ENCODE measurements around the gene HEMGN. TPM values are rescaled to one million over a fixed set of nuclear protein-coding genes. Genes with fewer than 3 reads are reported as not detected.

HEMGN gene
- total and polyA plus RNA-seq, 10 of the 15 experiments (the other 5 are each of a cell fraction or from before 2014, with no cell fraction given), result 0.03 to 0.28 (median 0.09) TPM; not detected in 4

GRCh38 chr9:97880336-97880735 is 57.6 kb downstream of the HEMGN start:
- Histone ChIP-seq H3K4me3 (no peak overlapping the region), H3K4me2 (ENCODE audit: control insufficient read depth, insufficient read depth) (no peak overlapping the region), H3K9me3 (replicated peaks; ENCODE audit: control insufficient read depth, insufficient read depth, low read length) (no peaks in the 10 kb centered on the region), H3K36me3 (ENCODE audit: control insufficient read depth in 2 of 2, insufficient read depth in 2 of 2, low read length in 1 of 2) (no peaks in the 10 kb centered on the region), H3K9ac (ENCODE audit: control insufficient read depth, insufficient read depth, low read length) (no peak overlapping the region), H3K27me3 (replicated peaks in 1 of 2; ENCODE audit: control insufficient read depth in 2 of 2, insufficient read depth in 2 of 2, low read length in 1 of 2) (no peaks in the 10 kb centered on the region; a peak in 1 of 4 replicates), H3K79me2 (ENCODE audit: control insufficient read depth, insufficient read depth, low read length) (no peaks in the 10 kb centered on the region), H4K20me1 (ENCODE audit: control insufficient read depth, insufficient read depth) (no peaks in the 10 kb centered on the region), H3K27ac (ENCODE audit: control insufficient read depth, insufficient read depth) (no peak overlapping the region), H2AFZ (ENCODE audit: control insufficient read depth, low read depth, low read length) (no peak overlapping the region), H3K4me1 (ENCODE audit: control insufficient read depth, insufficient read depth, low read length) (no peaks in the 10 kb centered on the region)
- no peak for DNase-seq (ENCODE audit: low read depth, low spot score)
- SMC1A ChIA-PET (ENCODE audit: uncharacterized antibody, unreplicated experiment), result no interaction called here
- intact Hi-C loops (cut with micrococcal nuclease; ENCODE audit: unreplicated experiment), result no loop called here
- no peak for FAIRE-seq
- in situ Hi-C loops (cut with MboI), result no loop called here
- ATAC-seq, result no peak
- RAD21 ChIA-PET (ENCODE audit: unreplicated experiment), result no interaction called here
- CTCF ChIA-PET, result interaction anchor here (1.4 to 3.2 kb wide), 2 partner anchors 10 to 114 kb away, joined by 4 to 16 read pairs; no protein-coding TSS in a partner anchor
- POLR2A ChIA-PET, result no interaction called here
- TF ChIP-seq HDGF (IDR thresholded peaks at IDR 0.05) (no peak), CHD2 (IDR thresholded peaks at IDR 0.05; ENCODE audit: borderline replicate concordance, low read depth, low read length) (no peak), SP1 (IDR thresholded peaks at IDR 0.05; ENCODE audit: low read depth, low read length) (no peak), DPF2 (IDR thresholded peaks at IDR 0.05) (no peak), TBL1XR1 (IDR thresholded peaks at IDR 0.05; ENCODE audit: low read depth, low read length) (no peak)
- no TSS peak for BruUV-seq (replicated peaks)
- WGBS (ENCODE audit: insufficient coverage, insufficient replicate concordance, low lambda C conversion rate, missing lambda C conversion rate), result 76% methylated on average over 4 of the region's 4 CpGs

Small RNA genes lying within 50 kb of the gene (small RNA-seq; reads per million reads assigned to genes)
- gene RF00019, result not detected

Other genes with a start within 250 kb of the HEMGN start
- 10.4 and 11.7 TPM in 2 replicates for gene XPA, start 240.8 kb downstream of the HEMGN start, total RNA-seq (2014; rRNA removed)
- gene XPA, start 240.8 kb downstream of the HEMGN start, total RNA-seq (2014; rRNA removed; fragmentation: Illumina TruSeq; extraction: Trizol), result 15.5 and 17.3 TPM in 2 replicates
- gene XPA, start 240.8 kb downstream of the HEMGN start, total RNA-seq (2021), result 10.4 and 10.8 TPM in 2 replicates
- gene XPA, start 240.8 kb downstream of the HEMGN start, polyA plus RNA-seq (2011; rRNA removed), result 6.2 and 11.6 TPM in 2 replicates
- gene XPA, start 240.8 kb downstream of the HEMGN start, polyA plus RNA-seq (2014; fragmentation: Illumina TruSeq; extraction: Trizol), result 14.6 and 15.7 TPM in 2 replicates
- gene XPA, start 240.8 kb downstream of the HEMGN start, polyA plus RNA-seq (2014; fragmentation: Nextera tagmentation; extraction: Ambion mirVana), result 10 to 100 TPM in 1 of 2 experiments, 1 to 10 TPM in 1; 7.1 to 11.2 TPM
- 13.4 and 16.9 TPM in 2 replicates for gene XPA, start 240.8 kb downstream of the HEMGN start, polyA plus RNA-seq (2014; rRNA removed)
- 10 to 100 TPM; 18.9 to 19.9 TPM for gene XPA, start 240.8 kb downstream of the HEMGN start, polyA plus RNA-seq (2016; fragmentation: Nextera tagmentation; extraction: Ambion mirVana)
- not detected in 2 replicates for gene FOXE1, start 84.9 kb downstream of the HEMGN start, total RNA-seq (2014; rRNA removed)
- gene FOXE1, start 84.9 kb downstream of the HEMGN start, total RNA-seq (2014; rRNA removed; fragmentation: Illumina TruSeq; extraction: Trizol), result not detected in 2 replicates
- not detected in 2 replicates for gene FOXE1, start 84.9 kb downstream of the HEMGN start, total RNA-seq (2021)
- gene FOXE1, start 84.9 kb downstream of the HEMGN start, polyA plus RNA-seq (2011; rRNA removed), result not detected in 2 replicates
- gene FOXE1, start 84.9 kb downstream of the HEMGN start, polyA plus RNA-seq (2014; fragmentation: Illumina TruSeq; extraction: Trizol), result not detected in 2 replicates
- not detected for gene FOXE1, start 84.9 kb downstream of the HEMGN start, polyA plus RNA-seq (2014; fragmentation: Nextera tagmentation; extraction: Ambion mirVana)
- gene FOXE1, start 84.9 kb downstream of the HEMGN start, polyA plus RNA-seq (2014; rRNA removed), result not detected in 2 replicates
- not detected for gene FOXE1, start 84.9 kb downstream of the HEMGN start, polyA plus RNA-seq (2016; fragmentation: Nextera tagmentation; extraction: Ambion mirVana)
- gene TRMO, start 15.7 kb downstream of the HEMGN start, total RNA-seq (2014; rRNA removed), result 17.8 and 20.3 TPM in 2 replicates
- gene TRMO, start 15.7 kb downstream of the HEMGN start, total RNA-seq (2014; rRNA removed; fragmentation: Illumina TruSeq; extraction: Trizol), result 20.9 and 21.0 TPM in 2 replicates
- gene TRMO, start 15.7 kb downstream of the HEMGN start, total RNA-seq (2021), result 12.7 and 13.9 TPM in 2 replicates
- 19.2 and 23.0 TPM in 2 replicates for gene TRMO, start 15.7 kb downstream of the HEMGN start, polyA plus RNA-seq (2011; rRNA removed)
- gene TRMO, start 15.7 kb downstream of the HEMGN start, polyA plus RNA-seq (2014; fragmentation: Illumina TruSeq; extraction: Trizol), result 23.6 and 24.4 TPM in 2 replicates
- 1 to 10 TPM; 5.8 to 7.7 TPM for gene TRMO, start 15.7 kb downstream of the HEMGN start, polyA plus RNA-seq (2014; fragmentation: Nextera tagmentation; extraction: Ambion mirVana)
- gene TRMO, start 15.7 kb downstream of the HEMGN start, polyA plus RNA-seq (2014; rRNA removed), result 14.4 and 15.6 TPM in 2 replicates
- gene TRMO, start 15.7 kb downstream of the HEMGN start, polyA plus RNA-seq (2016; fragmentation: Nextera tagmentation; extraction: Ambion mirVana), result 10 to 100 TPM; 11.9 to 15.0 TPM
- gene ANP32B, start 45.2 kb upstream of the HEMGN start, total RNA-seq (2014; rRNA removed), result 20.4 and 24.5 TPM in 2 replicates
- gene ANP32B, start 45.2 kb upstream of the HEMGN start, total RNA-seq (2014; rRNA removed; fragmentation: Illumina TruSeq; extraction: Trizol), result 34.4 and 41.8 TPM in 2 replicates
- gene ANP32B, start 45.2 kb upstream of the HEMGN start, total RNA-seq (2021), result 239 and 244 TPM in 2 replicates
- 79.8 and 96.4 TPM in 2 replicates for gene ANP32B, start 45.2 kb upstream of the HEMGN start, polyA plus RNA-seq (2011; rRNA removed)
- 419 and 544 TPM in 2 replicates for gene ANP32B, start 45.2 kb upstream of the HEMGN start, polyA plus RNA-seq (2014; fragmentation: Illumina TruSeq; extraction: Trizol)
- gene ANP32B, start 45.2 kb upstream of the HEMGN start, polyA plus RNA-seq (2014; fragmentation: Nextera tagmentation; extraction: Ambion mirVana), result 100 to 1,000 TPM in 1 of 2 experiments, 10 to 100 TPM in 1; 85.9 to 204 TPM
- gene ANP32B, start 45.2 kb upstream of the HEMGN start, polyA plus RNA-seq (2014; rRNA removed), result 138 and 143 TPM in 2 replicates
- gene ANP32B, start 45.2 kb upstream of the HEMGN start, polyA plus RNA-seq (2016; fragmentation: Nextera tagmentation; extraction: Ambion mirVana), result 100 to 1,000 TPM; 272 to 284 TPM
- gene NANS, start 118.6 kb upstream of the HEMGN start, total RNA-seq (2014; rRNA removed), result 64.8 and 68.3 TPM in 2 replicates
- 52.3 and 55.5 TPM in 2 replicates for gene NANS, start 118.6 kb upstream of the HEMGN start, total RNA-seq (2014; rRNA removed; fragmentation: Illumina TruSeq; extraction: Trizol)
- gene NANS, start 118.6 kb upstream of the HEMGN start, total RNA-seq (2021), result 47.8 and 49.1 TPM in 2 replicates
- 37.9 and 44.6 TPM in 2 replicates for gene NANS, start 118.6 kb upstream of the HEMGN start, polyA plus RNA-seq (2011; rRNA removed)
- gene NANS, start 118.6 kb upstream of the HEMGN start, polyA plus RNA-seq (2014; fragmentation: Illumina TruSeq; extraction: Trizol), result 47.8 and 48.8 TPM in 2 replicates
- 10 to 100 TPM; 21.0 to 26.1 TPM for gene NANS, start 118.6 kb upstream of the HEMGN start, polyA plus RNA-seq (2014; fragmentation: Nextera tagmentation; extraction: Ambion mirVana)
- 55.6 and 56.5 TPM in 2 replicates for gene NANS, start 118.6 kb upstream of the HEMGN start, polyA plus RNA-seq (2014; rRNA removed)
- 100 to 1,000 TPM; 109 to 126 TPM for gene NANS, start 118.6 kb upstream of the HEMGN start, polyA plus RNA-seq (2016; fragmentation: Nextera tagmentation; extraction: Ambion mirVana)
- 25.1 and 25.2 TPM in 2 replicates for gene TRIM14, start 181.1 kb upstream of the HEMGN start, total RNA-seq (2014; rRNA removed)
- gene TRIM14, start 181.1 kb upstream of the HEMGN start, total RNA-seq (2014; rRNA removed; fragmentation: Illumina TruSeq; extraction: Trizol), result 20.3 and 21.2 TPM in 2 replicates
- 53.3 and 54.4 TPM in 2 replicates for gene TRIM14, start 181.1 kb upstream of the HEMGN start, total RNA-seq (2021)
- 25.9 and 32.7 TPM in 2 replicates for gene TRIM14, start 181.1 kb upstream of the HEMGN start, polyA plus RNA-seq (2011; rRNA removed)
- 42.4 and 42.6 TPM in 2 replicates for gene TRIM14, start 181.1 kb upstream of the HEMGN start, polyA plus RNA-seq (2014; fragmentation: Illumina TruSeq; extraction: Trizol)
- gene TRIM14, start 181.1 kb upstream of the HEMGN start, polyA plus RNA-seq (2014; fragmentation: Nextera tagmentation; extraction: Ambion mirVana), result 10 to 100 TPM in 1 of 2 experiments, 1 to 10 TPM in 1; 8.6 to 10.2 TPM
- gene TRIM14, start 181.1 kb upstream of the HEMGN start, polyA plus RNA-seq (2014; rRNA removed), result 39.6 and 39.7 TPM in 2 replicates
- gene TRIM14, start 181.1 kb upstream of the HEMGN start, polyA plus RNA-seq (2016; fragmentation: Nextera tagmentation; extraction: Ambion mirVana), result 10 to 100 TPM; 38.7 to 41.2 TPM

All from GM12878 (cell line).